Stimulated activated naive CD8-positive, alpha-beta T cell treated with anti-CD3 and anti-CD28 coated beads, Interleukin-15, Interleukin-2, amounts not matched to agents 100 ng/mL and 50 ng/mL, for 24 hours (primary cell): ENCODE data around the gene CREB1.

Experiments used
- H3K27ac Mint-ChIP-seq: one replicate; pipeline ENCODE4 v1.8.0; 2021; ENCODE audit warnings: mild to moderate bottlenecking, mixed read lengths
- H3K27me3 Mint-ChIP-seq: one replicate; pipeline ENCODE4 v1.8.0; 2021; ENCODE audit warnings: mixed read lengths
- H3K36me3 Mint-ChIP-seq: one replicate; pipeline ENCODE4 v1.8.0; 2021; ENCODE audit warnings: low read depth, mixed read lengths
- H3K4me1 Mint-ChIP-seq: one replicate; pipeline ENCODE4 v1.8.0; 2021; ENCODE audit warnings: low read depth, mixed read lengths
- H3K4me3 Mint-ChIP-seq: one replicate; pipeline ENCODE4 v1.8.0; 2021; ENCODE audit warnings: mild to moderate bottlenecking, mixed read lengths
- H3K9me3 Mint-ChIP-seq: one replicate; pipeline ENCODE4 v1.8.0; 2021; ENCODE audit warnings: mixed read lengths

CREB1 gene

GRCh38 chr2:207529330-207530159, at the start of gene CREB1:
CREB1 (plus strand) TSS chr2:207529962; CDS start chr2:207555636, 25,674 bp downstream.
- peak within 1 kb of the TSS; percentile 94 for H3K4me3 Mint-ChIP-seq
- H3K36me3 Mint-ChIP-seq, result peaks cover 46% of the 10 kb centered on the region
- peaks cover 76% of the 10 kb centered on the region for H3K4me1 Mint-ChIP-seq
- H3K27me3 Mint-ChIP-seq, result no peaks in the 10 kb centered on the region
- peak within 1 kb of the TSS; percentile 99 for H3K27ac Mint-ChIP-seq
- no peaks in the 10 kb centered on the region for H3K9me3 Mint-ChIP-seq

GRCh38 chr2:207480521-207481040, 49.2 kb upstream of the CREB1 start:
- Mint-ChIP-seq H3K4me3 (no peak overlapping the region), H3K36me3 (no peaks in the 10 kb centered on the region), H3K4me1 (peaks cover 39% of the 10 kb centered on the region), H3K9me3 (no peaks in the 10 kb centered on the region), H3K27ac (no peak overlapping the region), H3K27me3 (no peaks in the 10 kb centered on the region)

- Mint-ChIP-seq H3K9me3 (no peaks in the 10 kb centered on the region), H3K27me3 (no peaks in the 10 kb centered on the region), H3K36me3 (no peaks in the 10 kb centered on the region), H3K4me1 (peaks cover 39% of the 10 kb centered on the region), H3K4me3 (no peak overlapping the region), H3K27ac (no peak overlapping the region)
Measured at GRCh38 chr2:207481924-207482323, 47.8 kb upstream of the CREB1 start.

- H3K4me1 Mint-ChIP-seq, result peaks cover 39% of the 10 kb centered on the region
- no peaks in the 10 kb centered on the region for H3K27me3 Mint-ChIP-seq
- no peak overlapping the region for H3K4me3 Mint-ChIP-seq
- H3K9me3 Mint-ChIP-seq, result no peaks in the 10 kb centered on the region
- no peak overlapping the region for H3K27ac Mint-ChIP-seq
- no peaks in the 10 kb centered on the region for H3K36me3 Mint-ChIP-seq
Measured at GRCh38 chr2:207482630-207483029, 47.1 kb upstream of the CREB1 start.

GRCh38 chr2:207483066-207483465, 46.7 kb upstream of the CREB1 start:
- H3K4me3 Mint-ChIP-seq, result no peak overlapping the region
- no peaks in the 10 kb centered on the region for H3K27me3 Mint-ChIP-seq
- no peak overlapping the region for H3K27ac Mint-ChIP-seq
- H3K36me3 Mint-ChIP-seq, result no peaks in the 10 kb centered on the region
- H3K9me3 Mint-ChIP-seq, result no peaks in the 10 kb centered on the region
- peaks cover 43% of the 10 kb centered on the region for H3K4me1 Mint-ChIP-seq

GRCh38 chr2:207483477-207483876, 46.3 kb upstream of the CREB1 start:
- H3K27me3 Mint-ChIP-seq, result no peaks in the 10 kb centered on the region
- H3K27ac Mint-ChIP-seq, result no peak overlapping the region
- H3K36me3 Mint-ChIP-seq, result no peaks in the 10 kb centered on the region
- H3K4me1 Mint-ChIP-seq, result peaks cover 43% of the 10 kb centered on the region
- H3K4me3 Mint-ChIP-seq, result no peak overlapping the region
- H3K9me3 Mint-ChIP-seq, result no peaks in the 10 kb centered on the region

- H3K4me1 Mint-ChIP-seq, result peaks cover 32% of the 10 kb centered on the region
- H3K36me3 Mint-ChIP-seq, result no peaks in the 10 kb centered on the region
- H3K27me3 Mint-ChIP-seq, result no peaks in the 10 kb centered on the region
- H3K9me3 Mint-ChIP-seq, result no peaks in the 10 kb centered on the region
- H3K4me3 Mint-ChIP-seq, result no peak overlapping the region
- H3K27ac Mint-ChIP-seq, result peak overlapping the region; percentile 51
Measured at GRCh38 chr2:207484444-207485391, 45.0 kb upstream of the CREB1 start.

- no peaks in the 10 kb centered on the region for H3K27me3 Mint-ChIP-seq
- no peaks in the 10 kb centered on the region for H3K9me3 Mint-ChIP-seq
- H3K4me3 Mint-ChIP-seq, result no peak overlapping the region
- H3K4me1 Mint-ChIP-seq, result peaks cover 27% of the 10 kb centered on the region
- no peak overlapping the region for H3K27ac Mint-ChIP-seq
- H3K36me3 Mint-ChIP-seq, result no peaks in the 10 kb centered on the region
Measured at GRCh38 chr2:207487650-207488311, 42.0 kb upstream of the CREB1 start.

GRCh38 chr2:207489251-207489650, 40.5 kb upstream of the CREB1 start:
- Mint-ChIP-seq H3K4me1 (peaks cover 14% of the 10 kb centered on the region), H3K36me3 (no peaks in the 10 kb centered on the region), H3K4me3 (no peak overlapping the region), H3K27me3 (no peaks in the 10 kb centered on the region), H3K27ac (no peak overlapping the region), H3K9me3 (no peaks in the 10 kb centered on the region)

- no peak overlapping the region for H3K4me3 Mint-ChIP-seq
- H3K4me1 Mint-ChIP-seq, result peaks cover 14% of the 10 kb centered on the region
- H3K36me3 Mint-ChIP-seq, result no peaks in the 10 kb centered on the region
- no peaks in the 10 kb centered on the region for H3K27me3 Mint-ChIP-seq
- no peak overlapping the region for H3K27ac Mint-ChIP-seq
- H3K9me3 Mint-ChIP-seq, result no peaks in the 10 kb centered on the region
Measured at GRCh38 chr2:207490441-207490840, 39.3 kb upstream of the CREB1 start.

GRCh38 chr2:207491086-207491485, 38.7 kb upstream of the CREB1 start:
- Mint-ChIP-seq H3K27ac (no peak overlapping the region), H3K4me1 (peaks cover 14% of the 10 kb centered on the region), H3K27me3 (no peaks in the 10 kb centered on the region), H3K36me3 (no peaks in the 10 kb centered on the region), H3K4me3 (no peak overlapping the region), H3K9me3 (no peaks in the 10 kb centered on the region)

GRCh38 chr2:207491956-207492355, 37.8 kb upstream of the CREB1 start:
- H3K4me3 Mint-ChIP-seq, result no peak overlapping the region
- H3K4me1 Mint-ChIP-seq, result peaks cover 14% of the 10 kb centered on the region
- H3K36me3 Mint-ChIP-seq, result no peaks in the 10 kb centered on the region
- H3K27me3 Mint-ChIP-seq, result no peaks in the 10 kb centered on the region
- no peaks in the 10 kb centered on the region for H3K9me3 Mint-ChIP-seq
- no peak overlapping the region for H3K27ac Mint-ChIP-seq

- Mint-ChIP-seq H3K27ac (no peak overlapping the region), H3K9me3 (no peaks in the 10 kb centered on the region), H3K4me3 (no peak overlapping the region), H3K4me1 (peaks cover 14% of the 10 kb centered on the region), H3K27me3 (no peaks in the 10 kb centered on the region), H3K36me3 (no peaks in the 10 kb centered on the region)
Measured at GRCh38 chr2:207492461-207492860, 37.3 kb upstream of the CREB1 start.

- Mint-ChIP-seq H3K36me3 (no peaks in the 10 kb centered on the region), H3K9me3 (no peaks in the 10 kb centered on the region), H3K27me3 (no peaks in the 10 kb centered on the region), H3K4me3 (no peak overlapping the region), H3K27ac (no peak overlapping the region), H3K4me1 (peaks cover 9% of the 10 kb centered on the region)
Measured at GRCh38 chr2:207494137-207494536, 35.6 kb upstream of the CREB1 start.
